Stomach (tissue), 4 donors: ENCODE results near the gene VDR.

Experiments
- EP300 ChIP-seq: sonication (generic); formaldehyde crosslinking; IDR thresholded peaks from one replicate; pipeline ENCODE4 v1.6.1; 2017; ENCODE audit warnings: antibody characterized with exemption
- POLR2A ChIP-seq, 4 donors: fragments of 450-650 bp; IDR thresholded peaks; one replicate each; pipeline ENCODE4 v1.6.1; 2016; ENCODE audit warnings: antibody characterized with exemption in 4 of 4, control low read depth in 2 of 4, mild to moderate bottlenecking in 1 of 4, moderate library complexity in 1 of 4
- TF ChIP-seq, protein P1 (sequence below), 7 experiments: fragments of 450-650 bp in 4 of 7; fragments of 200-600 bp in 3 of 7; sonication (generic) in 3 of 7; IDR thresholded peaks; one replicate each; pipeline ENCODE4 v1.5.1; 2016 to 2019; ENCODE audit warnings: antibody characterized with exemption in 7 of 7, control low read depth in 2 of 7, mild to moderate bottlenecking in 1 of 7

DNA sequence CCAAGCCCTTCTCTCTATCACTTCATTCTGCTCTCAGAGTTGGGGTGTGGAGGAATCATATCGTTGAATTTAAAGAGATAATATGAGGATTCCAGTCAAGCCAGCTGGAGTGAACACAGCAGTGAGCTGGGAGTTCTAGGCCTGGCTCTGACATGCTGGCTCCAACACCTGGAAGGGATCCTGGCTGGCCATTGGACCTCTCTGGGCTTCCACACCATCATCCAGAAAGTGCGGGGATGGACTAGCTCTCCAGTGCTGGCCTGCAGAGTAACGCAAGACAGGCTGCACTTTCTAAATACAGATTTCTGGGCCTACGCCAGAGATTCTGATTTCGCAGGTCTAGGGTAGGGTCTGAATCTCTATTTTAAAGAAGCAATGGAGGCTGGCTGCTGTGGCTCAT lies 50.3 kb downstream of the VDR start:
- TF ChIP-seq, protein P1, sequence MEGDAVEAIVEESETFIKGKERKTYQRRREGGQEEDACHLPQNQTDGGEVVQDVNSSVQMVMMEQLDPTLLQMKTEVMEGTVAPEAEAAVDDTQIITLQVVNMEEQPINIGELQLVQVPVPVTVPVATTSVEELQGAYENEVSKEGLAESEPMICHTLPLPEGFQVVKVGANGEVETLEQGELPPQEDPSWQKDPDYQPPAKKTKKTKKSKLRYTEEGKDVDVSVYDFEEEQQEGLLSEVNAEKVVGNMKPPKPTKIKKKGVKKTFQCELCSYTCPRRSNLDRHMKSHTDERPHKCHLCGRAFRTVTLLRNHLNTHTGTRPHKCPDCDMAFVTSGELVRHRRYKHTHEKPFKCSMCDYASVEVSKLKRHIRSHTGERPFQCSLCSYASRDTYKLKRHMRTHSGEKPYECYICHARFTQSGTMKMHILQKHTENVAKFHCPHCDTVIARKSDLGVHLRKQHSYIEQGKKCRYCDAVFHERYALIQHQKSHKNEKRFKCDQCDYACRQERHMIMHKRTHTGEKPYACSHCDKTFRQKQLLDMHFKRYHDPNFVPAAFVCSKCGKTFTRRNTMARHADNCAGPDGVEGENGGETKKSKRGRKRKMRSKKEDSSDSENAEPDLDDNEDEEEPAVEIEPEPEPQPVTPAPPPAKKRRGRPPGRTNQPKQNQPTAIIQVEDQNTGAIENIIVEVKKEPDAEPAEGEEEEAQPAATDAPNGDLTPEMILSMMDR (IDR thresholded peaks at IDR 0.05): no peak
- TF ChIP-seq EP300: no peak
- no peak for TF ChIP-seq POLR2A (IDR thresholded peaks at IDR 0.05)
